Omental fat pad (tissue), 4 donors: Measurements from ENCODE around the gene FUS. TPM values are rescaled to one million over a fixed set of nuclear protein-coding genes. Genes with fewer than 3 reads are reported as not detected.
"Not testable (repeated sequence)": the region's sequence is repeated elsewhere in the genome, so short reads cannot be mapped to it uniquely, and the experiment has no call there.

Source experiments
- ATAC-seq: fragments of 150-250 bp; one replicate; pipeline ENCODE4 v1.9.1; 2016; ENCODE audit warnings: mild to moderate bottlenecking, moderate library complexity; ENCODE audit not compliant: low FRiP score
- DNase-seq: peaks from one replicate; pipeline ENCODE4 v3.0.0-alpha.2; 2019; ENCODE audit warnings: low spot score
- total RNA-seq, 4 donors: library from RNA; depleted of rRNA; stranded (reverse); fragments of >200 nt; gene quantifications; one replicate each; pipeline ENCODE4 v1.1.0, GENCODE V29; 2016
- TF ChIP-seq, protein P1 (sequence below), 3 donors: fragments of 450-650 bp; IDR thresholded peaks; one replicate each; pipeline ENCODE4 v1.5.1; 2016 to 2017; ENCODE audit warnings: antibody characterized with exemption in 3 of 3, mild to moderate bottlenecking in 3 of 3, moderate library complexity in 2 of 3

The FUS gene
- total RNA-seq, 4 donors from 2014 or later, result 65.0 to 162 (median 116) TPM

GRCh38 chr16:31145398-31145990 is 34.4 kb upstream of the FUS start:
- ATAC-seq, result no peak
- no peak for DNase-seq
- TF ChIP-seq, protein P1, sequence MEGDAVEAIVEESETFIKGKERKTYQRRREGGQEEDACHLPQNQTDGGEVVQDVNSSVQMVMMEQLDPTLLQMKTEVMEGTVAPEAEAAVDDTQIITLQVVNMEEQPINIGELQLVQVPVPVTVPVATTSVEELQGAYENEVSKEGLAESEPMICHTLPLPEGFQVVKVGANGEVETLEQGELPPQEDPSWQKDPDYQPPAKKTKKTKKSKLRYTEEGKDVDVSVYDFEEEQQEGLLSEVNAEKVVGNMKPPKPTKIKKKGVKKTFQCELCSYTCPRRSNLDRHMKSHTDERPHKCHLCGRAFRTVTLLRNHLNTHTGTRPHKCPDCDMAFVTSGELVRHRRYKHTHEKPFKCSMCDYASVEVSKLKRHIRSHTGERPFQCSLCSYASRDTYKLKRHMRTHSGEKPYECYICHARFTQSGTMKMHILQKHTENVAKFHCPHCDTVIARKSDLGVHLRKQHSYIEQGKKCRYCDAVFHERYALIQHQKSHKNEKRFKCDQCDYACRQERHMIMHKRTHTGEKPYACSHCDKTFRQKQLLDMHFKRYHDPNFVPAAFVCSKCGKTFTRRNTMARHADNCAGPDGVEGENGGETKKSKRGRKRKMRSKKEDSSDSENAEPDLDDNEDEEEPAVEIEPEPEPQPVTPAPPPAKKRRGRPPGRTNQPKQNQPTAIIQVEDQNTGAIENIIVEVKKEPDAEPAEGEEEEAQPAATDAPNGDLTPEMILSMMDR (IDR thresholded peaks at IDR 0.05), result no peak

GRCh38 chr16:31147574-31147973 is 32.4 kb upstream of the FUS start:
- DNase-seq (no peak), ATAC-seq (no peak)
- TF ChIP-seq, protein P1 (IDR thresholded peaks at IDR 0.05), result no peak

DNA sequence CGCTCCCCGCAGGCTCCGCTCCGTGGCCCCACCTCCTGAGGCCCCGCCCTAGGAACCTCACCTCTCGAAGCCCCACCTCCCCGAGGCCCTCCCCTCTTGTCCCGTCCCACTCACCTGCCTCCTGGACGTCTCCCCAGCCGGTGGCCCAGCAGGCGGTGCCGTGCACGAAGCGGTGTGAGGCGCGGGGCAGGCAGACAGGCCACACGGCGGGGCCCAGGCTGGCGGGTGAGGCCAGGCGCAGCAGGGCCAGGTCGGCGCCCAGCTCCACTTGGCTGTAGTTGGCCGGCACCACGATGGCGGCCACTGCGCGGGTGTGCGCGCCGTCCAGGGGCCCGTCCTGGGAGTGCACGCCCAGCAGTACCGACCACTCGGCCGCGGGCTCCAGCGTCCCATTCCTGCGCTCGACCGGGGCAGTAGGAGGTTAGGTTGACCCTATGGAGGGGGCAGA is 31.6 kb upstream of the FUS start:
- peak; percentile 61 for ATAC-seq
- TF ChIP-seq, protein P1 (IDR thresholded peaks at IDR 0.05), result no peak
- no peak for DNase-seq

GRCh38 chr16:31148896-31149295 is 31.0 kb upstream of the FUS start:
- TF ChIP-seq, protein P1 (IDR thresholded peaks at IDR 0.05), result no peak
- ATAC-seq (no peak), DNase-seq (no peak)

DNA sequence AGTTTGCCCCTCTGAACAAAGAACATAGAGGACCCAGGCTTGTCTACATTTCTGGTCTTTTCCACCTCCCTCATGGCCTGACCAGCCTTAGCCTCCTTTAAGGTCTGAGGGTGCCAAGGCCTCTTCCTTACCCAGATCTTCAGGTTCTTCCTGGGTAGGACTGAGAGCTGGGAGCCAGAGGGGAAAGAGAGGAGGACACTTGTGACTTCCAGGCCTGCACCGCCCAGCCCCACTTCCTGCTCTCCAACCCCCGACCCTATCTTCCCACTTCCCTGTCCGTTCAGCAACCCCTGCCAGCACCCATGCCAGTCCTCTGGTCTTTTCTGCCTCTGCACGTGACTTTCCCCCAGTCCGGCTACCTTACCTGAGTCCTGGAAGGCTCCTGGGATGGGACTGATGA is 30.6 kb upstream of the FUS start:
- TF ChIP-seq, protein P1 (IDR thresholded peaks at IDR 0.05), result no peak
- no peak for DNase-seq
- ATAC-seq, result no peak

DNA sequence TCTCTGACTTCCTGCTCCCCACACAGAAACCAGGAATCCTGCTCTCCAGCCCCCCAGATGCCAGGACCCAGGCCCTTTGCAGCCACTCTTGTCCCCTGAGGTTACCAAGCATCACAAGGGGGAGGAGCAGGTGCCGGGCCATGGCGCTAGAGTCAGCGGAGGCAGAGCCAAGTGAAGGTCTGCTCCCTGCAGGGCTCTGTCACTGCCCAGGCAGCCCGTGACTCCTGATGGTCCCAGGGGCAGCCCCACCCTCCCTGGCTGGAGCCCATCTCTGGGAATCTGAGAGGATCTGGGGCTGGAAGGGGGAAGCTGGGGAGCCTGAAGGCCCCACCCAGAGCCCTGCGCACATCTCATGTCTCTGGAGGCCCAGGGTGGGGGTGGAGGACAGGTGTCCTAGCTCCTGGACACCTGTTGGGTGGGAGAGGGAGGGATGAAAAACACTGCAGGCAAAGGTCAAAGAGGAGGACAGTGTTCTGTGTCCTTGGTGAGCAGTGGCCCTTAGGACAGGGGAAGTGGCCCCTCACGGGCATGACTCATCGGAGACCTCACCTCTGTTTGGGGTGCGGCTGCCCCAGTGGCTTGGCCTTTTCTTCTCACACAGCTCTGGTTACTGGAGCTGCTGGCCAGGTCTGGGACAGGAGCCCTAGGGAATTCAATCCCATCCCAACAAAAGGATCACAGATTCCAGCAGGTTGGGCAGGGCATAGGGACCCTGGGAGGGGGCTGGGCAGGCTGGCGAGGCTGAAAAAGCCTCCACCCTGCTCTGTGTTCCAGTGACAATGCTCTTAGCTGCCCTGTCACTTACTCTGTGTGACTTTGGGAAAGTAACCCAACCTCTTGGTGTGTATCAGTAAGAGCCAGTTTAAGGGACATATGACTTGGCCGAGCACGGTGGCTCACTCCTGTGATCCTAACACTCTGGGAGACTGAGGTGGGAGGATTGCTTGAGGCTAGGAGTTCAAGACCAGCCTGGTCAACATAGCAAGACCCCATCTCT is 29.7 kb upstream of the FUS start, which contains the start of gene PRSS36:
PRSS36 (minus strand) TSS at position 173 of the 997 bp plus-strand sequence; CDS start at position 142, 31 bp downstream.
- ATAC-seq (no peak), DNase-seq (no peak)
- TF ChIP-seq, protein P1 (IDR thresholded peaks at IDR 0.05), result no peak

GRCh38 chr16:31150976-31151375 is 29.0 kb upstream of the FUS start:
- not testable (repeated sequence) for ATAC-seq, DNase-seq
